Upper lobe of right lung (tissue), 1 donor: Measurements from ENCODE around the gene GTF2IRD1. TPM values are rescaled to one million over a fixed set of nuclear protein-coding genes. Genes with fewer than 3 reads are reported as not detected.
"Not testable (repeated sequence)": the region's sequence is repeated elsewhere in the genome, so short reads cannot be mapped to it uniquely, and the experiment has no call there.

ENCODE experiments used
- ATAC-seq: fragments of 200-7000 bp; cut with Tn5 transposase; one replicate; pipeline ENCODE4 v1.9.1; 2020; ENCODE audit warnings: mild to moderate bottlenecking, moderate library complexity
- DNase-seq: peaks from one replicate; pipeline ENCODE4 v3.0.0-alpha.2; 2020
- H3K27ac ChIP-seq: fragments of 200-600 bp; one replicate; pipeline ENCODE4 v1.8.0; 2022
- H3K27me3 ChIP-seq: fragments of 200-600 bp; one replicate; pipeline ENCODE4 v1.8.0; 2022; ENCODE audit warnings: mild to moderate bottlenecking
- H3K36me3 ChIP-seq: fragments of 200-600 bp; one replicate; pipeline ENCODE4 v1.8.0; 2022
- H3K4me1 ChIP-seq: fragments of 200-600 bp; one replicate; pipeline ENCODE4 v1.8.0; 2022
- H3K4me3 ChIP-seq: fragments of 200-600 bp; one replicate; pipeline ENCODE4 v1.8.0; 2022; ENCODE audit warnings: mild to moderate bottlenecking
- H3K9me3 ChIP-seq: fragments of 200-600 bp; one replicate; pipeline ENCODE4 v1.8.0; 2022
- intact Hi-C: fragments of 100-400 bp; cut with DNase I; formaldehyde crosslinking; loops from one replicate; pipeline ENCODE4 v1.11.0; 2022
- total RNA-seq: library from RNA; stranded (reverse); fragmentation: NEBNext Ultra II Directional; extraction: Animal tissue kit (Norgen Biotek cat#: 25700); gene quantifications from one replicate; pipeline ENCODE4 v1.2.1, GENCODE V29; 2021
- TF ChIP-seq, protein P1 (sequence below): fragments of 200-600 bp; IDR thresholded peaks from one replicate; pipeline ENCODE4 v1.8.0; 2022; ENCODE audit warnings: antibody characterized with exemption
- donor health status: DM: no; HTN: yes; CAD: no; lungs with severe emphysema.

The GTF2IRD1 gene
- total RNA-seq, 1 donor from 2014 or later: 30.5 TPM

GRCh38 chr7:74625446-74625845, 171.7 kb downstream of the GTF2IRD1 start:
- H3K4me3 ChIP-seq: no peak overlapping the region
- intact Hi-C loops: no loop called here
- H3K9me3 ChIP-seq: no peaks in the 10 kb centered on the region
- ATAC-seq (peak; percentile 53), DNase-seq (no peak)
- no peak overlapping the region for H3K27ac ChIP-seq
- H3K27me3 ChIP-seq: no peaks in the 10 kb centered on the region
- TF ChIP-seq, protein P1, sequence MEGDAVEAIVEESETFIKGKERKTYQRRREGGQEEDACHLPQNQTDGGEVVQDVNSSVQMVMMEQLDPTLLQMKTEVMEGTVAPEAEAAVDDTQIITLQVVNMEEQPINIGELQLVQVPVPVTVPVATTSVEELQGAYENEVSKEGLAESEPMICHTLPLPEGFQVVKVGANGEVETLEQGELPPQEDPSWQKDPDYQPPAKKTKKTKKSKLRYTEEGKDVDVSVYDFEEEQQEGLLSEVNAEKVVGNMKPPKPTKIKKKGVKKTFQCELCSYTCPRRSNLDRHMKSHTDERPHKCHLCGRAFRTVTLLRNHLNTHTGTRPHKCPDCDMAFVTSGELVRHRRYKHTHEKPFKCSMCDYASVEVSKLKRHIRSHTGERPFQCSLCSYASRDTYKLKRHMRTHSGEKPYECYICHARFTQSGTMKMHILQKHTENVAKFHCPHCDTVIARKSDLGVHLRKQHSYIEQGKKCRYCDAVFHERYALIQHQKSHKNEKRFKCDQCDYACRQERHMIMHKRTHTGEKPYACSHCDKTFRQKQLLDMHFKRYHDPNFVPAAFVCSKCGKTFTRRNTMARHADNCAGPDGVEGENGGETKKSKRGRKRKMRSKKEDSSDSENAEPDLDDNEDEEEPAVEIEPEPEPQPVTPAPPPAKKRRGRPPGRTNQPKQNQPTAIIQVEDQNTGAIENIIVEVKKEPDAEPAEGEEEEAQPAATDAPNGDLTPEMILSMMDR: peak; percentile 18
- H3K4me1 ChIP-seq: peaks cover 8% of the 10 kb centered on the region
- no peaks in the 10 kb centered on the region for H3K36me3 ChIP-seq

- TF ChIP-seq, protein P1: no peak
- DNase-seq: peak; percentile 76
Observed at GRCh38 chr7:74627661-74628411, 174.1 kb downstream of the GTF2IRD1 start.

DNA sequence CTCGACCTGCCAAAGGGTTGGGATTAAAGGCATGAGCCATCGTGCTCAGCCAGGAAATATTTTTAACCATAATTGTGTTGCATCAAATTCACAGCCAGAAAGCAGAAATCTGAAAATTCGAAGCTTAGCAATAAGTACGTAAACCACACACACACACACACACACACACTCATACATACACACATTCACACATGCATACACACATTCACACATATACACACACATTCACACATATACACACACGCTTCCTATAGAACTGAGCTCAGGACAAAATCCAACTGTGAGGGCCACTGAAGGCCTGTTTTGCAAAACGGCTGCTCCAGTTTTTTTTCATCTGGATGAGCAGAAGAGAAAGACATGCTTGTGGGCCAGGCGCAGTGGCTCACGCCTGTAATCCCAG, 178.8 kb downstream of the GTF2IRD1 start:
- Histone ChIP-seq H3K4me1 (peaks cover 19% of the 10 kb centered on the region), H3K27me3 (no peaks in the 10 kb centered on the region), H3K9me3 (no peaks in the 10 kb centered on the region), H3K4me3 (no peak overlapping the region), H3K27ac (no peak overlapping the region), H3K36me3 (no peaks in the 10 kb centered on the region)
- intact Hi-C loops: no loop called here
- no peak for ATAC-seq
- TF ChIP-seq, protein P1: no peak
- DNase-seq: no peak

More at GRCh38 chr7:74627661-74628411, 174.1 kb downstream of the GTF2IRD1 start:
- intact Hi-C loops: no loop called here
- Histone ChIP-seq H3K27me3 (no peaks in the 10 kb centered on the region), H3K4me3 (peak overlapping the region; percentile 21), H3K9me3 (no peaks in the 10 kb centered on the region), H3K36me3 (no peaks in the 10 kb centered on the region), H3K27ac (peak overlapping the region; percentile 53), H3K4me1 (peaks cover 8% of the 10 kb centered on the region)
- ATAC-seq: peak; percentile 79

GRCh38 chr7:74633451-74633921, 179.8 kb downstream of the GTF2IRD1 start:
- Histone ChIP-seq H3K36me3 (no peaks in the 10 kb centered on the region), H3K9me3 (no peaks in the 10 kb centered on the region), H3K27me3 (no peaks in the 10 kb centered on the region), H3K4me1 (peaks cover 13% of the 10 kb centered on the region), H3K4me3 (no peak overlapping the region), H3K27ac (no peak overlapping the region)
- no peak for ATAC-seq
- DNase-seq: no peak
- intact Hi-C loops: no loop called here
- TF ChIP-seq, protein P1: no peak

DNA sequence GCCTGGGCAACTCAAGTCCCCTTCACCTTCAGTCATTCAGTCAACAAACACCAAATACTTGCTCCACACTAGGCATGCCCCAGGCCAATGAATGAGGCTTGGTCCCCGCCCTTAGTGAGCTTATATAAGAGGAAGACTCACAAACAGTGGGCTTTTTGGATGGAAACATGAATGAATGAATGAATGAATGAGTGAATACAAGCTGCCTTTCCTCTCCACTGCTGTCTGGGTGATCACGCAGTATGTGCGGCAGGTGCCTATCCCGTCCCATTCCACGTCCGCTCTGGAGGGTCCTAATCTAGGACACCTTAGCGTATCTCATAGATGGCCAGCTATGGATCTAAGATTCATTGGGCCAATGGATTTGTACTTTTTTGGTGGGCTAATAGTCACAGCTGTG, 184.0 kb downstream of the GTF2IRD1 start:
- no peaks in the 10 kb centered on the region for H3K27me3 ChIP-seq
- H3K36me3 ChIP-seq: no peaks in the 10 kb centered on the region
- TF ChIP-seq, protein P1: no peak
- H3K9me3 ChIP-seq: no peaks in the 10 kb centered on the region
- peaks cover 11% of the 10 kb centered on the region for H3K4me1 ChIP-seq
- no peak for DNase-seq
- no peak overlapping the region for H3K4me3 ChIP-seq
- no peak overlapping the region for H3K27ac ChIP-seq
- intact Hi-C loops: no loop called here
- no peak for ATAC-seq

GRCh38 chr7:74650055-74650454, 196.3 kb downstream of the GTF2IRD1 start:
- H3K36me3 ChIP-seq, H3K4me1 ChIP-seq, H3K27me3 ChIP-seq, DNase-seq, intact Hi-C loops, H3K9me3 ChIP-seq: not testable (repeated sequence)
- Histone ChIP-seq H3K27ac (peak overlapping the region; percentile 2), H3K4me3 (peak overlapping the region; percentile 35)
- ATAC-seq: peak; percentile 92

DNA sequence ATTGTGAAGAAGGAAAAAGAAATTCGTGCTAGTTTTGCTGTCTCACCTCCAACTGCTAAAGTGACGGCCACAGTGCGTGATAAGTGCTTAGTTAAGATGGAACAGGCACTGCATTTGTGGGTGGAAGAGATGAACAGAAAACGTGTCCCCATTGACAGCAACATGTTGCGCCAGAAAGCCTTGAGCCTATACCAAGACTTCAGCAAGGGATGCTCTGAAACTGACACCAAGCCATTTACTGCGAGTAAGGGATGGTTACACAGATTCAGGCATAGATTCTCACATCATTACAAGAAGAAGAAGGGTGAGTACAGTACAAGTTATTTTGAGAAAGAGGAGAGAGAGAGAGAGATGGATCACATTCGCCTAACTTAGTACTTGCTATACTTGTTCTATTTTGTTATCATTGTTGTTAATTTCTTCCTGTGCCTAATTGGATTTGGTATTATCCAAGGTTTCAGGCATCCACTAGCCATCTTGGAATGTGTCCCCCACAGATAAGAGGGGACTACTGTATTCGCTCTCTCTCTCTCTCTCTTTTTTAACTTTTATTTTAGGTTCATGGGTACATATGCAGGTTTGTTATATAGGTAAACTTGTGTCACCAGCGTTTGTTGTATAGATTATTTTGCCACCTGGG, 196.9 kb downstream of the GTF2IRD1 start:
- H3K4me1 ChIP-seq, H3K36me3 ChIP-seq, H3K27ac ChIP-seq, intact Hi-C loops, H3K27me3 ChIP-seq, H3K9me3 ChIP-seq, DNase-seq: not testable (repeated sequence)
- peak; percentile 27 for ATAC-seq
- H3K4me3 ChIP-seq: peak overlapping the region; percentile 35

- H3K36me3 ChIP-seq, H3K4me3 ChIP-seq, H3K27me3 ChIP-seq, H3K9me3 ChIP-seq, H3K27ac ChIP-seq, DNase-seq, intact Hi-C loops, H3K4me1 ChIP-seq, ATAC-seq: not testable (repeated sequence)
Observed at GRCh38 chr7:74651133-74651504, 197.4 kb downstream of the GTF2IRD1 start.
